ENCODE data around the gene SLC25A18. TPM values are rescaled to one million over a fixed set of nuclear protein-coding genes. Genes with fewer than 3 reads are reported as not detected.

SLC25A18 gene
- total and polyA plus RNA-seq, 7 donors: 0.99 to 9.1 (median 4.7) TPM; not detected in 1

DNA sequence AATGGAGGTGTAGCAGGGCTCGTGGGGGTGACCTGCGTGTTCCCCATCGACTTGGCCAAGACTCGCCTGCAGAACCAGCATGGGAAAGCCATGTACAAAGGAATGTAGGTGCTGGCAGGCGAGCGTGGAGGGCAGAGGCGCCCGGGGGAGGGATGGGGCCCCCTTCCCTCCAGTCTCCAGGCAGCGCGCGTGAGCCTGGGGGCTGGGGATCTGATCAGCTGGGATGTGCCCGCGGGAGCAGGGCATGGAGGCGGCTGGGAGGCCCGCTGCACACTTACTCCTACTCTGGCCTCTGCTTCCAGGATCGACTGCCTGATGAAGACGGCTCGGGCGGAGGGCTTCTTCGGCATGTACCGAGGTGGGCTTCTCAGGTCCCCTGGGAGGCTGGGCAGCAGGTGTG lies 17.8 kb downstream of the SLC25A18 start:
- intact Hi-C loops (cut with DNase I): no loop called here
- H3K4me1 ChIP-seq: no peaks in the 10 kb centered on the region
- TF ChIP-seq POLR2A (IDR thresholded peaks at IDR 0.05): no peak
- TF ChIP-seq, protein P1, sequence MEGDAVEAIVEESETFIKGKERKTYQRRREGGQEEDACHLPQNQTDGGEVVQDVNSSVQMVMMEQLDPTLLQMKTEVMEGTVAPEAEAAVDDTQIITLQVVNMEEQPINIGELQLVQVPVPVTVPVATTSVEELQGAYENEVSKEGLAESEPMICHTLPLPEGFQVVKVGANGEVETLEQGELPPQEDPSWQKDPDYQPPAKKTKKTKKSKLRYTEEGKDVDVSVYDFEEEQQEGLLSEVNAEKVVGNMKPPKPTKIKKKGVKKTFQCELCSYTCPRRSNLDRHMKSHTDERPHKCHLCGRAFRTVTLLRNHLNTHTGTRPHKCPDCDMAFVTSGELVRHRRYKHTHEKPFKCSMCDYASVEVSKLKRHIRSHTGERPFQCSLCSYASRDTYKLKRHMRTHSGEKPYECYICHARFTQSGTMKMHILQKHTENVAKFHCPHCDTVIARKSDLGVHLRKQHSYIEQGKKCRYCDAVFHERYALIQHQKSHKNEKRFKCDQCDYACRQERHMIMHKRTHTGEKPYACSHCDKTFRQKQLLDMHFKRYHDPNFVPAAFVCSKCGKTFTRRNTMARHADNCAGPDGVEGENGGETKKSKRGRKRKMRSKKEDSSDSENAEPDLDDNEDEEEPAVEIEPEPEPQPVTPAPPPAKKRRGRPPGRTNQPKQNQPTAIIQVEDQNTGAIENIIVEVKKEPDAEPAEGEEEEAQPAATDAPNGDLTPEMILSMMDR (IDR thresholded peaks at IDR 0.05): no peak
- TF ChIP-seq POLR2AphosphoS5 (IDR thresholded peaks at IDR 0.05): no peak
- no peak for TF ChIP-seq EP300 (IDR thresholded peaks at IDR 0.05)
- H3K4me3 ChIP-seq: no peak overlapping the region
- H3K36me3 ChIP-seq: no peaks in the 10 kb centered on the region
- DNase-seq: no peak
- WGBS, 2 donors: 78 to 84% methylated on average over 21 of the region's 21 CpGs
- no peaks in the 10 kb centered on the region for H3K9me3 ChIP-seq
- H3K27ac ChIP-seq: no peak overlapping the region
- H3K27me3 ChIP-seq: no peaks in the 10 kb centered on the region

DNA sequence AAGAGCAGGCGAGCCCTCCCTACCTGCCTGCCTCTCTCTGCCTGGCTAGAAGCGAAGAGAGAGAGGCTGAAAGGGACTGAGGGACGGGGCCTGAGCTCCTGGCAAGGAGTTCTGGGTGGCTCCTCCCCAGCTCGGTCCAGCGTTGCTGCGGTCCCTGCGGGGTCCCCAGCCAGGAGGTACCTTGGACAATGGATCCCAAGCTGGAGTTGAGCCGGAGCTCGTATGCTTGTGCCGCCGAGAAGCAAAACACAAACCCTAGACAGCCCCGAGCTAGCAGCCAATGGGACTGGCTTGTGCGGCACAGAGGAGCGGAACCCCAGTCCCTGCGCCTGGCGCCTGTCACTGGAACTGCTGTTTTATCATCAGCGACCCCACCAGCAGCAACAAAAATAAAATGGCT lies 18.3 kb downstream of the SLC25A18 start:
- TF ChIP-seq POLR2AphosphoS5 (IDR thresholded peaks at IDR 0.05) (no peak), EP300 (IDR thresholded peaks at IDR 0.05) (no peak), POLR2A (IDR thresholded peaks at IDR 0.05) (no peak)
- TF ChIP-seq, protein P1 (IDR thresholded peaks at IDR 0.05): no peak
- no peaks in the 10 kb centered on the region for H3K27me3 ChIP-seq
- intact Hi-C loops (cut with DNase I): no loop called here
- H3K4me3 ChIP-seq: no peak overlapping the region
- no peaks in the 10 kb centered on the region for H3K9me3 ChIP-seq
- DNase-seq: no peak
- H3K4me1 ChIP-seq: no peaks in the 10 kb centered on the region
- no peaks in the 10 kb centered on the region for H3K36me3 ChIP-seq
- 87 to 90% methylated on average over 17 of the region's 17 CpGs for WGBS, 2 donors
- H3K27ac ChIP-seq: no peak overlapping the region

DNA sequence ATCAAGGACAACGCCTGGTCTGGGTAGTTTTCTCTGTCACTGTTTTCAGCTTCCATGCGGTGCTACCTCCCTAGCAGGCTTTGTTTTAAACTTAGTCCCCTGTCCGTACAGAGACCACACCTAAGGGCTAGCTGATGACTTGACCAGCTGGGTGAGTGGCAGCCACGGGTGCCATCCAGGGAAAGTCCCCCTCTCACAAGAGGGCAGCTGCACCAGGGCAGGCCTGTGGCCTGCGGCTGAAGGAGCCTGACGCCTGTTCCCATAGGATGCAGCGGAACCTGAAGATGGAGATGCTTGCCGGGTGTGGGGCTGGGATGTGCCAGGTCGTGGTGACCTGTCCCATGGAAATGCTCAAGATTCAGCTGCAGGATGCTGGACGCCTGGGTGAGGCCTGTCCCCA lies 19.9 kb downstream of the SLC25A18 start:
- no peak overlapping the region for H3K4me3 ChIP-seq
- WGBS, 2 donors: 89 to 91% methylated on average over 10 of the region's 10 CpGs
- intact Hi-C loops (cut with DNase I): no loop called here
- no peaks in the 10 kb centered on the region for H3K9me3 ChIP-seq
- H3K4me1 ChIP-seq: no peaks in the 10 kb centered on the region
- no peaks in the 10 kb centered on the region for H3K27me3 ChIP-seq
- no peaks in the 10 kb centered on the region for H3K36me3 ChIP-seq
- H3K27ac ChIP-seq: no peak overlapping the region
- TF ChIP-seq EP300 (IDR thresholded peaks at IDR 0.05) (no peak), POLR2AphosphoS5 (IDR thresholded peaks at IDR 0.05) (no peak), POLR2A (IDR thresholded peaks at IDR 0.05) (no peak)
- TF ChIP-seq, protein P1 (IDR thresholded peaks at IDR 0.05): no peak
- no peak for DNase-seq

DNA sequence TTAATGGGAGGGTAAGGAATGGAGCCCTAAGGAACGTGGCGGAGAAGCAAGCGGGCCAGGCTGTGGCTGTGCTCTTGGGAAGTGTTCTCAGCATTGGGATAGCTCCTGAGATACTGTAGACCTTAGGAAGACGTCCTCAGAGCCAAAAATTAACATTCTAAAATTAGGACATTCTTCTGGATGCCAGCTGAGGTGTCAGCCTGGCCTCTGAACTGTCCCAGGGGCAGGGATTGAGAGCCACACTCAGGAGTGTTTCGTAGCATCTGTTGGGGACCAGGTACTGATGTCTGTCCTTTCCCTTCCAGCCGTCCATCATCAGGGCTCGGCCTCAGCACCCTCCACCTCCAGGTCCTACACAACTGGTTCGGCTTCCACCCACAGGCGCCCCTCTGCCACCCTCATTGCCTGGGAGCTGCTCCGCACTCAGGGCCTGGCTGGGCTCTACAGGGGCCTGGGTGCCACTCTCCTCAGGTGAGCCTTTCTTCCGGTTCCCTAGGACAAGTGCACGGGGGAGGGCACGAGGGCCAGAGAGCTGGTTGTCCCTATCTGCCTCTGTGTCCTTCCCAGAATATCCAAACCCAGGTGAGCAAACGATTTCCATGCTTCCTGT lies 23.6 kb downstream of the SLC25A18 start:
- Histone ChIP-seq H3K4me3 (no peak overlapping the region), H3K27me3 (no peaks in the 10 kb centered on the region), H3K4me1 (no peaks in the 10 kb centered on the region), H3K27ac (no peak overlapping the region), H3K36me3 (peaks cover 9 to 24% (median 17%) of the 10 kb centered on the region in 4 donors), H3K9me3 (no peaks in the 10 kb centered on the region)
- WGBS, 2 donors: 88 to 91% methylated on average over 14 of the region's 14 CpGs
- TF ChIP-seq, protein P1 (IDR thresholded peaks at IDR 0.05): no peak
- TF ChIP-seq POLR2A (IDR thresholded peaks at IDR 0.05) (no peak), POLR2AphosphoS5 (IDR thresholded peaks at IDR 0.05) (no peak), EP300 (IDR thresholded peaks at IDR 0.05) (no peak)
- intact Hi-C loops (cut with DNase I): no loop called here
- DNase-seq: no peak

DNA sequence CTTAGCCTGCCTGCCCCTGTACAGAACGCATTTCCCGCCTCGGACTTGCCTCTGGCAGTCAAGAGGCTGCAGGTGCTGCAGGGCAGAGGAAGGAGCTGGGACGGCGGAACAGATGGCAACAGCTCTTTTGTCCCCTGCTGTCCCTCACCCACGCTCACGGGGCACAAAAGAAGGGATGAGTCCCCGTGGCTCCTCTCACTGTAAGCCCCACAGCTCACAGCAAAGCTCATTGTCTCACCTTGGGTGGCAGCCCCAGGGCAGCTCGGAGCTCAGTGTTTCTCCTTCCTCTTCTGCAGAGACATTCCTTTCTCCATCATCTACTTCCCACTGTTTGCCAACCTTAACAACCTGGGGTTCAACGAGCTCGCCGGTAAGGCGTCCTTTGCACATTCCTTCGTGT lies 24.3 kb downstream of the SLC25A18 start:
- no peak for DNase-seq
- TF ChIP-seq EP300 (IDR thresholded peaks at IDR 0.05) (no peak), POLR2AphosphoS5 (IDR thresholded peaks at IDR 0.05) (no peak)
- TF ChIP-seq, protein P1 (IDR thresholded peaks at IDR 0.05): no peak
- Histone ChIP-seq H3K4me3 (no peak overlapping the region), H3K36me3 (peaks cover 16 to 31% (median 23%) of the 10 kb centered on the region in 4 donors), H3K27me3 (no peaks in the 10 kb centered on the region), H3K27ac (no peak overlapping the region), H3K9me3 (no peaks in the 10 kb centered on the region), H3K4me1 (no peaks in the 10 kb centered on the region)
- intact Hi-C loops (cut with DNase I): no loop called here
- 89 to 92% methylated on average over 14 of the region's 14 CpGs for WGBS, 2 donors
